HEK293 (cell line): Measurements from ENCODE around the gene PPRC1.

Source experiments
- CTCF ChIA-PET: fragments of 350-600 bp; formaldehyde crosslinking; extraction: SDS; loops from one replicate; lab custom pipeline; 2021; ENCODE audit warnings: antibody characterized with exemption; lab: Yijun Ruan, JAX
- POLR2A ChIA-PET: fragments of 300-600 bp; formaldehyde crosslinking; extraction: SDS; loops from one replicate; lab custom pipeline; 2020; ENCODE audit warnings: antibody characterized with exemption, inconsistent platforms; lab: Yijun Ruan, JAX
- H3K27ac ChIP-seq: fragments of 200-500 bp; sonication (Bioruptor generic); 2 replicates; pipeline ENCODE4 v1.5.1; 2014; ENCODE audit warnings: low read depth, low read length, control low read depth, inconsistent platforms; ENCODE audit errors: extremely low read depth
- H3K36me3 ChIP-seq, 2 experiments: fragments of 200-500 bp in 1 of 2; sonication (Bioruptor generic) in 1 of 2; 1 replicate in 1 of 2; 2 replicates in 1 of 2; pipeline ENCODE4 v1.5.1; 2014 to 2017; ENCODE audit warnings: inconsistent platforms in 2 of 2, low read length in 2 of 2; ENCODE audit not compliant: control insufficient read depth in 2 of 2, insufficient read depth in 1 of 2
- H3K4me1 ChIP-seq: fragments of 200-500 bp; sonication (Bioruptor generic); 2 replicates; pipeline ENCODE4 v1.5.1; 2014; ENCODE audit warnings: mild to moderate bottlenecking, low read length, inconsistent platforms; ENCODE audit not compliant: control insufficient read depth, insufficient read depth
- H3K4me3 ChIP-seq: 2 replicates; pipeline ENCODE4 v1.5.1; 2011; ENCODE audit warnings: low read depth, mild to moderate bottlenecking, control low read depth, low read length, moderate library complexity
- H3K9me3 ChIP-seq: fragments of 200-500 bp; sonication (Bioruptor generic); 2 replicates; pipeline ENCODE4 v1.5.1; 2014; ENCODE audit warnings: low read depth, low read length, inconsistent platforms; ENCODE audit not compliant: control insufficient read depth, insufficient read depth
- EGR2 ChIP-seq: fragments of 450-650 bp; formaldehyde crosslinking; IDR thresholded peaks from 2 replicates; pipeline ENCODE4 v1.5.1; 2016; ENCODE audit warnings: low read depth, missing biosample characterization, missing genetic modification characterization
- GLIS2 ChIP-seq: fragments of 450-650 bp; formaldehyde crosslinking; IDR thresholded peaks from 2 replicates; pipeline ENCODE4 v1.5.1; 2016; ENCODE audit warnings: missing biosample characterization, missing genetic modification characterization
- IKZF3 ChIP-seq: fragments of 450-650 bp; IDR thresholded peaks from 2 replicates; pipeline ENCODE4 v1.5.0; 2018; ENCODE audit warnings: missing biosample characterization, mild to moderate bottlenecking, missing genetic modification characterization, moderate library complexity
- KLF1 ChIP-seq: fragments of 450-650 bp; formaldehyde crosslinking; IDR thresholded peaks from 2 replicates; pipeline ENCODE4 v1.5.1; 2016; ENCODE audit warnings: missing biosample characterization, missing genetic modification characterization
- KLF8 ChIP-seq: fragments of 450-650 bp; formaldehyde crosslinking; IDR thresholded peaks from 2 replicates; pipeline ENCODE4 v1.5.1; 2016; ENCODE audit warnings: missing biosample characterization, missing genetic modification characterization
- MZF1 ChIP-seq: fragments of 450-650 bp; formaldehyde crosslinking; IDR thresholded peaks from 2 replicates; pipeline ENCODE4 v1.5.1; 2017; ENCODE audit warnings: missing biosample characterization, missing genetic modification characterization, borderline replicate concordance
- OSR2 ChIP-seq: fragments of 450-650 bp; formaldehyde crosslinking; IDR thresholded peaks from 2 replicates; pipeline ENCODE4 v1.5.1; 2016; ENCODE audit warnings: missing biosample characterization, missing genetic modification characterization
- REPIN1 ChIP-seq: fragments of 450-650 bp; formaldehyde crosslinking; IDR thresholded peaks from 2 replicates; pipeline ENCODE4 v1.5.1; 2017; ENCODE audit warnings: missing biosample characterization, missing genetic modification characterization, low read depth
- WT1 ChIP-seq: fragments of 450-650 bp; formaldehyde crosslinking; IDR thresholded peaks from 2 replicates; pipeline ENCODE4 v1.5.1; 2016; ENCODE audit warnings: missing biosample characterization, missing genetic modification characterization
- ZBTB48 ChIP-seq: fragments of 450-650 bp; formaldehyde crosslinking; IDR thresholded peaks from 2 replicates; pipeline ENCODE4 v1.5.1; 2016; ENCODE audit warnings: missing biosample characterization, missing genetic modification characterization
- ZBTB7A ChIP-seq: fragments of 450-650 bp; formaldehyde crosslinking; IDR thresholded peaks from 2 replicates; pipeline ENCODE4 v1.5.1; 2016; ENCODE audit warnings: low read depth, missing biosample characterization, missing genetic modification characterization
- ZFP69B ChIP-seq: fragments of 450-650 bp; formaldehyde crosslinking; IDR thresholded peaks from 2 replicates; pipeline ENCODE4 v1.5.1; 2016; ENCODE audit warnings: missing biosample characterization, missing genetic modification characterization
- ZIC2 ChIP-seq: fragments of 450-650 bp; formaldehyde crosslinking; IDR thresholded peaks from 2 replicates; pipeline ENCODE4 v1.5.1; 2016; ENCODE audit warnings: missing biosample characterization, missing genetic modification characterization
- ZNF132 ChIP-seq: fragments of 450-650 bp; formaldehyde crosslinking; IDR thresholded peaks from 2 replicates; pipeline ENCODE4 v1.5.1; 2017; ENCODE audit warnings: missing biosample characterization, missing genetic modification characterization, borderline replicate concordance
- ZNF24 ChIP-seq: fragments of 450-650 bp; formaldehyde crosslinking; IDR thresholded peaks from 2 replicates; pipeline ENCODE4 v1.5.1; 2016; ENCODE audit warnings: missing biosample characterization, missing genetic modification characterization
- ZNF292 ChIP-seq: fragments of 450-650 bp; formaldehyde crosslinking; IDR thresholded peaks from 2 replicates; pipeline ENCODE4 v1.5.1; 2016; ENCODE audit warnings: low read depth, missing biosample characterization, missing genetic modification characterization, borderline replicate concordance
- ZNF324 ChIP-seq: fragments of 450-650 bp; formaldehyde crosslinking; IDR thresholded peaks from 2 replicates; pipeline ENCODE4 v1.5.1; 2016; ENCODE audit warnings: missing biosample characterization, missing genetic modification characterization
- ZNF530 ChIP-seq: fragments of 450-650 bp; formaldehyde crosslinking; IDR thresholded peaks from 2 replicates; pipeline ENCODE4 v1.5.1; 2016; ENCODE audit warnings: low read depth, missing biosample characterization, missing genetic modification characterization
- ZNF610 ChIP-seq: fragments of 450-650 bp; formaldehyde crosslinking; IDR thresholded peaks from 2 replicates; pipeline ENCODE4 v1.5.1; 2016; ENCODE audit warnings: missing biosample characterization, missing genetic modification characterization, borderline replicate concordance
- ZNF660 ChIP-seq: fragments of 450-650 bp; IDR thresholded peaks from 2 replicates; pipeline ENCODE4 v1.5.1; 2018; ENCODE audit warnings: missing biosample characterization, mild to moderate bottlenecking, missing genetic modification characterization
- ZNF76 ChIP-seq: fragments of 450-650 bp; formaldehyde crosslinking; IDR thresholded peaks from 2 replicates; pipeline ENCODE4; 2016; ENCODE audit warnings: low read depth, missing biosample characterization, missing genetic modification characterization, borderline replicate concordance
- TF ChIP-seq, protein P1 (sequence below): fragments of 450-650 bp; formaldehyde crosslinking; IDR thresholded peaks from 2 replicates; pipeline ENCODE4 v1.5.1; 2016; ENCODE audit warnings: missing biosample characterization, missing genetic modification characterization
- TF ChIP-seq, protein P2 (sequence below): fragments of 450-650 bp; IDR thresholded peaks from 2 replicates; pipeline ENCODE4 v1.5.1; 2018; ENCODE audit warnings: missing biosample characterization, mild to moderate bottlenecking, missing genetic modification characterization
- TF ChIP-seq, protein P3 (sequence below): fragments of 450-650 bp; formaldehyde crosslinking; IDR thresholded peaks from 2 replicates; pipeline ENCODE4 v1.5.1; 2016; ENCODE audit warnings: missing biosample characterization, missing genetic modification characterization

Gene PPRC1

DNA sequence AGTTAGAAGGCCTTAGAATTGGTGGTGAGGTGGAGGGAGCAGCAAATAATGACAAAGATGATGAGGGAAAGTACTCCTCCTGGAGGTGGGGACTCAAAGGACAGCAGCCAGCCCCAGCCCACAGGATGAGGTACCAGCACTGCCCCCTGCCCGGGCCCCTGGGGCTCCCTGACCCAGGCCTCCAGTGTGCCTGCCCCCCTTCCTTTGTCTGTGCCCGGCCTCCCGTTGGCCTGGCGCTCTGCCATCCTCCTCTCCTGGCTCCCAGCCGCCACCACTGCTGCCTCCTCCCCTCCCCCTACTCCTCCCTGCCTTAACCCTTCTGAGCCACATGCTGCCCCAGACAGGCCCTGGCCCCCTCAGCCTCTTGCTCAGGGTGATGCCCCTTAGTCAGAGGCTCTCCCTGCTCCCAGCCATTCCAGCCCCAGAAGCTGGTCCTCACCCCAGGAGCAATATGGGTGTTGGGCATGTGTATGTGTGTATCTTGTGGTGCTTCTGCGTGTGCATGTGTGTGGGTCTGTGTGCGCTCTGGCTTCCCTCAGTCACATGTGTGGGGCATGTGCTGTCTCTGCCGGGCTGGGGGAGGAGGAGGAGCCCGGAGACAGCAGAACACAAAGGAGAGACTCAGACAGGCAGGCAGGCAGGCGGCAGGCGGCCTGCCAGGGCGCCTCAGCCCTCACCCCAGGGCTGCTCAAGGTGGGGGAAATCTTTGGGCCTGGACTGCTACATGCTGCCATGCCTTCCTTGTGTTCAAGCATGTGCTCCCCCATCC is 15.3 kb upstream of the PPRC1 start (continued):
- TF ChIP-seq, protein P1, sequence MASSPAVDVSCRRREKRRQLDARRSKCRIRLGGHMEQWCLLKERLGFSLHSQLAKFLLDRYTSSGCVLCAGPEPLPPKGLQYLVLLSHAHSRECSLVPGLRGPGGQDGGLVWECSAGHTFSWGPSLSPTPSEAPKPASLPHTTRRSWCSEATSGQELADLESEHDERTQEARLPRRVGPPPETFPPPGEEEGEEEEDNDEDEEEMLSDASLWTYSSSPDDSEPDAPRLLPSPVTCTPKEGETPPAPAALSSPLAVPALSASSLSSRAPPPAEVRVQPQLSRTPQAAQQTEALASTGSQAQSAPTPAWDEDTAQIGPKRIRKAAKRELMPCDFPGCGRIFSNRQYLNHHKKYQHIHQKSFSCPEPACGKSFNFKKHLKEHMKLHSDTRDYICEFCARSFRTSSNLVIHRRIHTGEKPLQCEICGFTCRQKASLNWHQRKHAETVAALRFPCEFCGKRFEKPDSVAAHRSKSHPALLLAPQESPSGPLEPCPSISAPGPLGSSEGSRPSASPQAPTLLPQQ = peak; percentile 92
- TF ChIP-seq ZBTB7A (tag by site-specific recombination) = 0 out of 2 replicates have a peak, but pooled peaks have one; percentile 58
- no peak for TF ChIP-seq ZNF132 (tag by site-specific recombination)
- TF ChIP-seq ZBTB48 (tag by site-specific recombination) = peak; percentile 98
- no peak for TF ChIP-seq REPIN1
- no peak for TF ChIP-seq KLF1 (tag by site-specific recombination)
- TF ChIP-seq ZNF76 (tag by site-specific recombination) = peak; percentile 77
- TF ChIP-seq GLIS2 (tag by site-specific recombination) = peak; percentile 96
- TF ChIP-seq KLF8 (tag by site-specific recombination) = peak; percentile 57; the same call in 1 of the 2 replicates
- TF ChIP-seq ZNF610 (tag by site-specific recombination) = peak; percentile 61; the same call in 1 of the 2 replicates
- peak; percentile 77; the same call in 1 of the 2 replicates for TF ChIP-seq ZFP69B
- peak; percentile 78 for TF ChIP-seq ZNF660 (tag by site-specific recombination)
- TF ChIP-seq, protein P2, sequence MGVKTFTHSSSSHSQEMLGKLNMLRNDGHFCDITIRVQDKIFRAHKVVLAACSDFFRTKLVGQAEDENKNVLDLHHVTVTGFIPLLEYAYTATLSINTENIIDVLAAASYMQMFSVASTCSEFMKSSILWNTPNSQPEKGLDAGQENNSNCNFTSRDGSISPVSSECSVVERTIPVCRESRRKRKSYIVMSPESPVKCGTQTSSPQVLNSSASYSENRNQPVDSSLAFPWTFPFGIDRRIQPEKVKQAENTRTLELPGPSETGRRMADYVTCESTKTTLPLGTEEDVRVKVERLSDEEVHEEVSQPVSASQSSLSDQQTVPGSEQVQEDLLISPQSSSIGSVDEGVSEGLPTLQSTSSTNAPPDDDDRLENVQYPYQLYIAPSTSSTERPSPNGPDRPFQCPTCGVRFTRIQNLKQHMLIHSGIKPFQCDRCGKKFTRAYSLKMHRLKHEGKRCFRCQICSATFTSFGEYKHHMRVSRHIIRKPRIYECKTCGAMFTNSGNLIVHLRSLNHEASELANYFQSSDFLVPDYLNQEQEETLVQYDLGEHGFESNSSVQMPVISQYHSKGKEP = 0 out of 2 replicates have a peak, but pooled peaks have one; percentile 9

DNA sequence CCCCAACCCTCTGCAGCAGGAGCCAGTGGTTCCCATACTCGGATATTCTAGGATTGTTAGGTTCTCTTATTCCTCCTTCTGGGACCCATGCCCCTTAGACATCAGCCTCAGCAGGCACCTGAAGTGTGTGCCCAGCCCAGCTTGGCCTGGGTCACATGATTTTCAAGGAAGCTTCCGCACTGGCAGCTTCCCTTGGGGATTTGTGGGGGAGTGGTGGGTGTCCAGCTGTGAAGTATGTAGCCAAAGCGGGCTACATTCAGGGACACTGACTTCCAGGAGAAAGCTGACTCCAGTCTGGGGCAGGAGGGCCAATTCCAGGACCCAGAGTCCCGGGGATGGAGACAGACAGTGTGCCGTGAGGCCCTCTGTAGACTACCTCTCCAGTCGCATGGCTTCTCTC is 14.0 kb upstream of the PPRC1 start:
- H3K4me3 ChIP-seq = peak overlapping the region; percentile 71; the same call in 1 of the 2 replicates
- no peaks in the 10 kb centered on the region for H3K36me3 ChIP-seq
- POLR2A ChIA-PET = interaction anchor here (0.8 kb wide), 1 partner anchor 12 kb away, joined by 3 read pairs; no protein-coding TSS in a partner anchor
- 0 out of 2 replicates have a peak, but pooled peaks have one; percentile 23 for TF ChIP-seq ZNF24 (tag by site-specific recombination)
- no peak for TF ChIP-seq ZNF292 (tag by site-specific recombination)
- TF ChIP-seq ZIC2 (tag by site-specific recombination) = peak; percentile 32
- TF ChIP-seq OSR2 (tag by site-specific recombination) = peak; percentile 49
- peak; percentile 39 for TF ChIP-seq WT1
- TF ChIP-seq MZF1 = peak; percentile 74; the same call in 1 of the 2 replicates
- 0 out of 2 replicates have a peak, but pooled peaks have one; percentile 1 for TF ChIP-seq ZNF76 (tag by site-specific recombination)
- TF ChIP-seq, protein P3, sequence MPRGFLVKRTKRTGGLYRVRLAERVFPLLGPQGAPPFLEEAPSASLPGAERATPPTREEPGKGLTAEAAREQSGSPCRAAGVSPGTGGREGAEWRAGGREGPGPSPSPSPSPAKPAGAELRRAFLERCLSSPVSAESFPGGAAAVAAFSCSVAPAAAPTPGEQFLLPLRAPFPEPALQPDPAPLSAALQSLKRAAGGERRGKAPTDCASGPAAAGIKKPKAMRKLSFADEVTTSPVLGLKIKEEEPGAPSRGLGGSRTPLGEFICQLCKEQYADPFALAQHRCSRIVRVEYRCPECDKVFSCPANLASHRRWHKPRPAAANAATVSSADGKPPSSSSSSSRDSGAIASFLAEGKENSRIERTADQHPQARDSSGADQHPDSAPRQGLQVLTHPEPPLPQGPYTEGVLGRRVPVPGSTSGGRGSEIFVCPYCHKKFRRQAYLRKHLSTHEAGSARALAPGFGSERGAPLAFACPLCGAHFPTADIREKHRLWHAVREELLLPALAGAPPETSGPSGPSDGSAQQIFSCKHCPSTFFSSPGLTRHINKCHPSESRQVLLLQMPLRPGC (tag by site-specific recombination) = no peak
- no peak for TF ChIP-seq ZNF530 (tag by site-specific recombination)
- TF ChIP-seq ZNF324 (tag by site-specific recombination) = no peak
- TF ChIP-seq EGR2 = peak; percentile 45; the same call in 1 of the 2 replicates
- peak; percentile 77 for TF ChIP-seq IKZF3 (tag by site-specific recombination)
- TF ChIP-seq, all 188 proteins: peak for 8
- Histone ChIP-seq H3K9me3 (no peaks in the 10 kb centered on the region), H3K4me1 (peaks cover 40% of the 10 kb centered on the region), H3K27ac (peak overlapping the region; percentile 78)
- CTCF ChIA-PET = interaction anchor here (0.7 to 1.7 kb wide), 3 partner anchors 14 to 46 kb away, joined by 3 to 8 read pairs (median 4); partner anchors contain the start of genes NOLC1 and PPRC1
